Large intestine (tissue), 1 donor: ENCODE data around the gene KPNA1. TPM values are rescaled to one million over a fixed set of nuclear protein-coding genes. Genes with fewer than 3 reads are reported as not detected.

Experiments used
- polyA plus RNA-seq: library from polyadenylated mRNA; unstranded; fragments of 120-200 nt; gene quantifications from one replicate; pipeline ENCODE4 v1.2.1, GENCODE V29; 2013

The KPNA1 gene
- polyA plus RNA-seq, 1 donor: 35.0 TPM

Other genes with a start within 250 kb of the KPNA1 start
- 1.2 TPM for gene CSTA, start 189.7 kb downstream of the KPNA1 start, polyA plus RNA-seq
- 42.4 TPM for gene MIX23, start 131.7 kb downstream of the KPNA1 start, polyA plus RNA-seq
- 60.4 TPM for gene FAM162A, start 130.8 kb downstream of the KPNA1 start, polyA plus RNA-seq
- gene WDR5B, start 98.9 kb downstream of the KPNA1 start, polyA plus RNA-seq: 7.6 TPM
- 32.0 TPM for gene PARP9, start 49.4 kb upstream of the KPNA1 start, polyA plus RNA-seq
- gene DTX3L, start 49.4 kb upstream of the KPNA1 start, polyA plus RNA-seq: 34.0 TPM
- gene PARP15, start 62.7 kb upstream of the KPNA1 start, polyA plus RNA-seq: 1.5 TPM
- gene PARP14, start 165.9 kb upstream of the KPNA1 start, polyA plus RNA-seq: 34.1 TPM